ENCODE results near the gene DPH2. TPM values are rescaled to one million over a fixed set of nuclear protein-coding genes. Genes with fewer than 3 reads are reported as not detected.
A peak's percentile ranks its signal among the peaks of the same experiment; 100 is the strongest.

The DPH2 gene
- total and polyA plus RNA-seq, 2 experiments from 2014 or later = 16.7 to 42.9 TPM

DNA sequence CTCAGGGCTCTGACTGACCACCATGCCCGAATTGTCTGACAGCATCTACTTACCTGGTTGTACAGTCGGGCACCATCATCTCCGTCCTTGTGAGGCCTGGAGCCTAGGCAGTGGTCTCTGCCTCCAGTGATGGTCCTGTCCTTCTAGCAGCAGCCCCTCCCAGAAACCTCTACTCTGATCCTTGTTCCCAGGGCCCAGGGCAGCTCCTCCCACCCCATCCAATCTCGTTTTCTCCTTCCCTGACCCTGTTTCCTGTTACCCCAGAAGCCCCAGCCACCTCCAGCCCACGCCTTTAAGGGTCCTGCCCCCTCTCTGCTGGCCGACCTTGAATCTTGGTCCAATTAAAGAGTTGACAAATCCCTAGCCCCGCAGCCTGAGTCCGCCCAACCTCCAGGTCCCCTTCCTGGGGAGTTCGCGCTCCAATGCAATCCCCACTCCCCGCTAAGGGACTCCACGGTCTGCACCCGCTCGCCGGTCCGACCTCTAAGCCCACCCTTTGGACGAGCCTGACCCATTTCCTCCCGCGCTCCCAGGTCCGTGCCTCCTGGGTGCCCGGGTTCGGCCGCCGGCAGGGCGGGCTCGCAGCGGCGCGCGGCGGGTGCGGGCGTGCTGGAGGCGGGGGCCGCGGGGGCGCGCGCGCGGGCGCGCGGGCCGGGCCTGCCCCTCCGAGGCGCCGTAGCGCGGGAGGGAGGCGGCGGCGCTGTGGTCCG, 8.9 kb downstream of the DPH2 start, which contains the start of gene B4GALT2:
TSS of gene B4GALT2 (plus strand) at position 660 of the 710 bp plus-strand sequence. CDS start 1,951 bp downstream, outside the sequence.
- peaks cover 28% of the 10 kb centered on the region for H3K4me1 ChIP-seq (ENCODE audit: insufficient read depth)
- no peaks in the 10 kb centered on the region for H3K9me3 ChIP-seq (ENCODE audit: low read depth)
- peaks cover 11% of the 10 kb centered on the region; the same call in 1 of the 2 replicates for H3F3A ChIP-seq (ENCODE audit: insufficient read depth)
- H3K79me2 ChIP-seq (ENCODE audit: insufficient read depth) = peaks cover 76% of the 10 kb centered on the region
- TF ChIP-seq EZH2 (IDR thresholded peaks at IDR 0.05; ENCODE audit: insufficient read depth, poor library complexity, severe bottlenecking) = no peak
- no peak for TF ChIP-seq EZH2phosphoT487 (IDR thresholded peaks at IDR 0.05; ENCODE audit: insufficient read depth, low read depth)
- H3K27me3 ChIP-seq (replicated peaks; ENCODE audit: insufficient read depth) = no peaks in the 10 kb centered on the region
- H3K9ac ChIP-seq = peak within 1 kb of the TSS; percentile 90
- peak within 1 kb of the TSS; percentile 85 for H3K4me3 ChIP-seq
- 4 to 12% methylated on average over 20 to 54 of the region's 54 CpGs for WGBS, 2 experiments (ENCODE audit: low coverage in 1 of 2, low lambda C conversion rate in 2 of 2, missing lambda C conversion rate in 2 of 2)
- H2AFZ ChIP-seq = peak within 1 kb of the TSS; percentile 63
- H3K27ac ChIP-seq = peak within 1 kb of the TSS; percentile 80
- in situ Hi-C loops (cut with MboI) = no loop called here
- H3K36me3 ChIP-seq (ENCODE audit: low read depth) = peaks cover 10% of the 10 kb centered on the region; the same call in 1 of the 2 replicates
- DNase-seq = peak; percentile 78
- H4K20me1 ChIP-seq (ENCODE audit: insufficient read depth) = no peaks in the 10 kb centered on the region
- no peaks in the 10 kb centered on the region for H3K9me2 ChIP-seq (ENCODE audit: insufficient read depth)
- H3K4me2 ChIP-seq (ENCODE audit: unreplicated experiment) = peak within 1 kb of the TSS; percentile 94

DNA sequence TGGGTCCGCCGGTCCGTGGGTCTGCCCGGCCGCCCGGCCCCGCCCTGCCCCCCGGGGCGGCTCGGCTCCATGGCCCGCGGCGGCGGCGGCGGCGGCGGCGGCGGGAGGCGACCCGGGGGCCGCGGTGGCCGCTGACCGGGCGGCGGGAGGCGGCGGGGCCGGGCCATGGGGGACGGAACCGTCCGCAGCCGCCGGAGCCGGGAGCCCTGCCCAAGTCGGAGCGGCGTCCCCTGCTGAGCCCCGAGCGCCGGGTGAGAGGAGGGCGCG, 9.4 kb downstream of the DPH2 start:
- Histone ChIP-seq H3K79me2 (ENCODE audit: insufficient read depth) (peaks cover 81% of the 10 kb centered on the region), H3K9me3 (ENCODE audit: low read depth) (no peaks in the 10 kb centered on the region), H3K4me2 (ENCODE audit: unreplicated experiment) (peak overlapping the region; percentile 94), H3K27ac (peak overlapping the region; percentile 80), H3K4me3 (peak overlapping the region; percentile 79), H3K4me1 (ENCODE audit: insufficient read depth) (peaks cover 28% of the 10 kb centered on the region), H3F3A (ENCODE audit: insufficient read depth) (peaks cover 8% of the 10 kb centered on the region; the same call in 1 of the 2 replicates), H3K36me3 (ENCODE audit: low read depth) (peaks cover 10% of the 10 kb centered on the region; the same call in 1 of the 2 replicates), H3K9me2 (ENCODE audit: insufficient read depth) (no peaks in the 10 kb centered on the region), H2AFZ (no peak overlapping the region; the same call in 1 of the 2 replicates), H3K27me3 (replicated peaks; ENCODE audit: insufficient read depth) (no peaks in the 10 kb centered on the region), H4K20me1 (ENCODE audit: insufficient read depth) (no peaks in the 10 kb centered on the region), H3K9ac (peak overlapping the region; percentile 90)
- TF ChIP-seq EZH2phosphoT487 (IDR thresholded peaks at IDR 0.05; ENCODE audit: insufficient read depth, low read depth) (no peak), EZH2 (IDR thresholded peaks at IDR 0.05; ENCODE audit: insufficient read depth, poor library complexity, severe bottlenecking) (no peak)
- DNase-seq = no peak
- in situ Hi-C loops (cut with MboI) = no loop called here
- 0 to 5% methylated on average over 1 to 3 of the region's 45 CpGs for WGBS, 2 experiments (ENCODE audit: low coverage in 1 of 2, low lambda C conversion rate in 2 of 2, missing lambda C conversion rate in 2 of 2)

DNA sequence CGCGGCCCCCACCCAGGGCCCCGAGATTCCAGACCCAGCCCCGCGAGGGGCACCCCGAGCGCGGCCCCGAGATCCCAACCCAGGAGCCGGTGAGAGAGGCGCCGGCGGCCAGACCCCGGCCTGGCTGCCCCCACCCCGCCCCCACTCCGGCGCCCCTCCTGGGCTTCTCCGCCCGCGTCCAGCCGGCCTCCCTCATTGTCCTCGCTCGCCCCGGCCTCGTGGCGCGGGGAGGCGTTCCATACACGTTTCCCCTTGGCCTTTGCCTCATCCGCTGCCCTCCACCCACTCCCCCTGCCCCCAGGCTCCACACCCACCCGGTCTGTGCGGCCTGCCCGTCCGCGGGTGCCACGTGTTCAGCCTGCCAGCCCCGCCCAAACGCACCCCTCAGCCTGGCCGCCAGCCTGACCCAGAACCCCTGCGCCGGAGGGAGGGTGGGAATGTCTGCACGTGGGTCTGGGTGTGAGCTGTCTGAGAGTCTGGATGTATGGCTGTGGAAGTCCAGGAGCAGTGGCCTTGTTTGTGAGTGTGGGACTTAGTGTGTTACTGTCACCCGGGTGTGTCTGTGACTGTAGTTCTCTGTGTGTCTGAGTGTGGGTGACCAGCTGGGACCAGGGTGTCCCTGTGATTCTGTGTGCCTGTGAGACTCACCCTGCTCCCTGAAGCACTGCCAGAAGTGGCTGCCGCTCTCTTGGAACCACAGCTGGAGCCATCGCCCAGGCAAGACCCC, 9.9 kb downstream of the DPH2 start:
- Histone ChIP-seq H2AFZ (peak overlapping the region; percentile 47), H3K27me3 (replicated peaks; ENCODE audit: insufficient read depth) (no peaks in the 10 kb centered on the region), H3K4me1 (ENCODE audit: insufficient read depth) (peaks cover 28% of the 10 kb centered on the region), H3F3A (ENCODE audit: insufficient read depth) (peaks cover 8% of the 10 kb centered on the region; the same call in 1 of the 2 replicates), H4K20me1 (ENCODE audit: insufficient read depth) (no peaks in the 10 kb centered on the region), H3K36me3 (ENCODE audit: low read depth) (peaks cover 10% of the 10 kb centered on the region; the same call in 1 of the 2 replicates), H3K9me2 (ENCODE audit: insufficient read depth) (no peaks in the 10 kb centered on the region), H3K27ac (peak overlapping the region; percentile 80), H3K4me3 (peak overlapping the region; percentile 79), H3K9ac (peak overlapping the region; percentile 90), H3K4me2 (ENCODE audit: unreplicated experiment) (peak overlapping the region; percentile 94), H3K9me3 (ENCODE audit: low read depth) (no peaks in the 10 kb centered on the region), H3K79me2 (ENCODE audit: insufficient read depth) (peaks cover 81% of the 10 kb centered on the region)
- DNase-seq = peak; percentile 81
- no peak for TF ChIP-seq EZH2phosphoT487 (IDR thresholded peaks at IDR 0.05; ENCODE audit: insufficient read depth, low read depth)
- TF ChIP-seq EZH2 (IDR thresholded peaks at IDR 0.05; ENCODE audit: insufficient read depth, poor library complexity, severe bottlenecking) = no peak
- in situ Hi-C loops (cut with MboI) = no loop called here
- WGBS, 2 experiments (ENCODE audit: low coverage in 1 of 2, low lambda C conversion rate in 2 of 2, missing lambda C conversion rate in 2 of 2) = 3% methylated on average over 28 to 31 of the region's 45 CpGs

DNA sequence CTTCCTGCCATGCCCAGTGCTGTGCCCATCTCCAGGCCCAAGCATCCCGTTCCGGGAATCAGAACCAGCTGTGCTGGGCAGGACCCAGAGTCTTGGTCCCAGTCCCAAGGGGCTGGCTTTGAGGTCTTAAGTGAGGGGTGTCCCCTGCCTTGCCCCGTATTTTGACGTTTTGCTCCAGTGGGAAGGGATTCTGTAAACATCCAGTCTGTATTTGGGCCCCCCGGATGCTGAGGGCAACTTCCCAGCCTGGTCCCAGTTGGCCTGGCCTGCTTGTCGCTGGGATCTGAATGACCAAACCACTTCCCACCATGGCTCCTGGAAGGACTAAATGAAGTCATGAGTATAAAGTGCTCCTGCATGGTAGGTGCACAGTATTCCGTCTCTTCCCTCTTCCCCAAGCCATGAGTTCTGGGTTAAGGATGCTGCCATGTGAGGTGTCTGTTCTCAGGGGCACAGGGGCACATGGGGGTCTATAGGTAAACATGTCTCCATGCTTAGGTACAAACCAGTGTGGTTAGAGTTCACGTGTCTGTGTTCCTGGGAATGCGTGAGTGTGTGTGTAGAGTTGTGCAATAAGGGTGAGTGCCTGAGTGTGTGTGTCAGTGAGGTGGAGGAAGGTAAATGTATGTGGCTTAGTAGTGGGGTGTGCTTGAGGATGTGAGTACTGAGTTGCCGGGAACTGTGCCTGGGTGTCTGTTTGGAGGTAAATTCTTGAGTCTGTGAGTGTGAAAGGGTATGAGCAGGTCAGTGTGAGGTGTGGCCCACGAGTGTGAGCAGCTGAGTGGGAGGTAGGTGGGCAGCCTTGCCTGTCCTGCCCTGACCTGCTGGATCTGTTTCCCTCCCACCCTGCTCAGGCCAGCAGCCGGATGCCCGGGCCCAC, 10.7 kb downstream of the DPH2 start:
- peak; percentile 66 for DNase-seq
- WGBS, 2 experiments (ENCODE audit: low coverage in 1 of 2, low lambda C conversion rate in 2 of 2, missing lambda C conversion rate in 2 of 2) = 32 to 38% methylated on average over 13 of the region's 13 CpGs
- H3K27me3 ChIP-seq (replicated peaks; ENCODE audit: insufficient read depth) = no peaks in the 10 kb centered on the region

More for the DNA sequence above, 10.7 kb downstream of the DPH2 start:
- Histone ChIP-seq H3K9me3 (ENCODE audit: low read depth) (no peaks in the 10 kb centered on the region), H3K79me2 (ENCODE audit: insufficient read depth) (peaks cover 74% of the 10 kb centered on the region), H4K20me1 (ENCODE audit: insufficient read depth) (no peaks in the 10 kb centered on the region), H3K4me3 (peak overlapping the region; percentile 79), H2AFZ (peak overlapping the region; percentile 47), H3K27ac (peak overlapping the region; percentile 80), H3K36me3 (ENCODE audit: low read depth) (peaks cover 10% of the 10 kb centered on the region; the same call in 1 of the 2 replicates), H3K9me2 (ENCODE audit: insufficient read depth) (no peaks in the 10 kb centered on the region), H3K9ac (peak overlapping the region; percentile 90), H3K4me2 (ENCODE audit: unreplicated experiment) (peak overlapping the region; percentile 94), H3F3A (ENCODE audit: insufficient read depth) (peaks cover 8% of the 10 kb centered on the region; the same call in 1 of the 2 replicates), H3K4me1 (ENCODE audit: insufficient read depth) (peaks cover 28% of the 10 kb centered on the region)
- no peak for TF ChIP-seq EZH2 (IDR thresholded peaks at IDR 0.05; ENCODE audit: insufficient read depth, poor library complexity, severe bottlenecking)
- no peak for TF ChIP-seq EZH2phosphoT487 (IDR thresholded peaks at IDR 0.05; ENCODE audit: insufficient read depth, low read depth)
- in situ Hi-C loops (cut with MboI) = no loop called here
